ENCODE measurements around the gene ZFP1.

- TF ChIP-seq, protein P1, sequence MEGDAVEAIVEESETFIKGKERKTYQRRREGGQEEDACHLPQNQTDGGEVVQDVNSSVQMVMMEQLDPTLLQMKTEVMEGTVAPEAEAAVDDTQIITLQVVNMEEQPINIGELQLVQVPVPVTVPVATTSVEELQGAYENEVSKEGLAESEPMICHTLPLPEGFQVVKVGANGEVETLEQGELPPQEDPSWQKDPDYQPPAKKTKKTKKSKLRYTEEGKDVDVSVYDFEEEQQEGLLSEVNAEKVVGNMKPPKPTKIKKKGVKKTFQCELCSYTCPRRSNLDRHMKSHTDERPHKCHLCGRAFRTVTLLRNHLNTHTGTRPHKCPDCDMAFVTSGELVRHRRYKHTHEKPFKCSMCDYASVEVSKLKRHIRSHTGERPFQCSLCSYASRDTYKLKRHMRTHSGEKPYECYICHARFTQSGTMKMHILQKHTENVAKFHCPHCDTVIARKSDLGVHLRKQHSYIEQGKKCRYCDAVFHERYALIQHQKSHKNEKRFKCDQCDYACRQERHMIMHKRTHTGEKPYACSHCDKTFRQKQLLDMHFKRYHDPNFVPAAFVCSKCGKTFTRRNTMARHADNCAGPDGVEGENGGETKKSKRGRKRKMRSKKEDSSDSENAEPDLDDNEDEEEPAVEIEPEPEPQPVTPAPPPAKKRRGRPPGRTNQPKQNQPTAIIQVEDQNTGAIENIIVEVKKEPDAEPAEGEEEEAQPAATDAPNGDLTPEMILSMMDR (conservative IDR thresholded peaks at IDR 0.05; ENCODE audit: low read depth, low read length) = no peak
- no peak for TF ChIP-seq EZH2 (IDR thresholded peaks at IDR 0.05; ENCODE audit: borderline replicate concordance, low read depth, low read length, poor library complexity, severe bottlenecking)
Observed at GRCh38 chr16:75192606-75193264, 44.4 kb downstream of the ZFP1 start.

Data from A673 (cell line).